HepG2 (cell line): ENCODE results near the gene TACC3. TPM values are rescaled to one million over a fixed set of nuclear protein-coding genes. Genes with fewer than 3 reads are reported as not detected.
A peak's percentile ranks its signal among the peaks of the same experiment; 100 is the strongest.

Source experiments
- BORCS8-MEF2B ChIP-seq: sonication (generic); formaldehyde crosslinking; IDR thresholded peaks from 2 replicates; pipeline ENCODE4 v1.8.0; 2022; ENCODE audit warnings: mild to moderate bottlenecking, missing genetic modification reagents
- CBX2 ChIP-seq, 2 experiments: fragments of 200-600 bp in 1 of 2; sonication (generic); formaldehyde crosslinking in 1 of 2; IDR thresholded peaks; 2 replicates each; pipeline versions ENCODE4 v1.7.0 to v1.8.1; 2018 to 2022; ENCODE audit warnings: low read depth in 2 of 2, low read length in 1 of 2, mild to moderate bottlenecking in 1 of 2, missing genetic modification reagents in 1 of 2
- CBX5 ChIP-seq: sonication (generic); formaldehyde crosslinking; IDR thresholded peaks from 2 replicates; pipeline ENCODE4 v1.4.0; 2020; ENCODE audit warnings: missing genetic modification reagents, borderline replicate concordance
- HOXA3 ChIP-seq: sonication (generic); formaldehyde crosslinking; IDR thresholded peaks from 2 replicates; pipeline ENCODE4 v1.5.0; 2020; ENCODE audit warnings: missing genetic modification reagents
- NONO ChIP-seq, 2 experiments: fragments of 450-650 bp in 1 of 2; sonication (generic) in 1 of 2; formaldehyde crosslinking in 1 of 2; IDR thresholded peaks in 1 of 2; conservative IDR thresholded peaks in 1 of 2; 2 replicates each; pipeline versions ENCODE4 v1.6.1 to v1.8.0; 2017 to 2022; ENCODE audit warnings: mild to moderate bottlenecking in 1 of 2, missing genetic modification reagents in 1 of 2, moderate library complexity in 1 of 2
- PHF21A ChIP-seq: sonication (generic); formaldehyde crosslinking; IDR thresholded peaks from 2 replicates; pipeline ENCODE4 v1.5.0; 2020; ENCODE audit warnings: mild to moderate bottlenecking, missing genetic modification reagents
- RXRB ChIP-seq: IDR thresholded peaks from 2 replicates; pipeline ENCODE4 v1.6.1; 2016; ENCODE audit warnings: borderline replicate concordance, missing genetic modification reagents, missing compliant biosample characterization
- SAP130 ChIP-seq: IDR thresholded peaks from 2 replicates; pipeline ENCODE4 v1.6.1; 2016; ENCODE audit warnings: low read depth
- SOX13 ChIP-seq, 3 experiments: fragments of 450-650 bp in 1 of 3; sonication (generic) in 1 of 3; formaldehyde crosslinking in 1 of 3; IDR thresholded peaks in 2 of 3; conservative IDR thresholded peaks in 1 of 3; 2 replicates each; pipeline versions ENCODE4 v1.5.0 to v1.6.1; 2016 to 2020; ENCODE audit warnings: antibody characterized with exemption in 1 of 3, mild to moderate bottlenecking in 1 of 3, missing compliant biosample characterization in 1 of 3, missing genetic modification reagents in 1 of 3, moderate library complexity in 1 of 3
- ZBTB3 ChIP-seq: sonication (generic); formaldehyde crosslinking; IDR thresholded peaks from 2 replicates; pipeline ENCODE4 v1.4.0; 2020; ENCODE audit warnings: low read depth, mild to moderate bottlenecking, moderate library complexity, missing genetic modification reagents, borderline replicate concordance
- ZFP36L1 ChIP-seq: sonication (generic); formaldehyde crosslinking; IDR thresholded peaks from 2 replicates; pipeline ENCODE4 v1.8.0; 2022; ENCODE audit warnings: mild to moderate bottlenecking, missing genetic modification reagents, moderate library complexity
- ZMAT3 ChIP-seq: sonication (generic); formaldehyde crosslinking; conservative IDR thresholded peaks from 2 replicates; pipeline ENCODE4 v1.7.0; 2021; ENCODE audit warnings: missing genetic modification reagents
- ZNF160 ChIP-seq: sonication (generic); formaldehyde crosslinking; IDR thresholded peaks from 2 replicates; pipeline ENCODE4 v1.8.0; 2022; ENCODE audit warnings: mild to moderate bottlenecking, inconsistent platforms, missing genetic modification reagents
- ZNF644 ChIP-seq: IDR thresholded peaks from 2 replicates; pipeline ENCODE4 v1.6.1; 2016; ENCODE audit warnings: low read depth
- ZNF709 ChIP-seq: sonication (generic); formaldehyde crosslinking; IDR thresholded peaks from 2 replicates; pipeline ENCODE4 v1.5.0; 2020; ENCODE audit warnings: mild to moderate bottlenecking, missing genetic modification reagents
- ZNF766 ChIP-seq: sonication (generic); formaldehyde crosslinking; IDR thresholded peaks from 2 replicates; pipeline ENCODE4 v1.5.0; 2020; ENCODE audit warnings: missing genetic modification reagents, borderline replicate concordance
- ZNF891 ChIP-seq: sonication (generic); formaldehyde crosslinking; IDR thresholded peaks from 2 replicates; pipeline ENCODE4 v1.5.0; 2020; ENCODE audit warnings: mild to moderate bottlenecking, missing genetic modification reagents
- polyA plus RNA-seq, 8 experiments: library from polyadenylated mRNA; depleted of rRNA in 3 of 8; stranded (reverse) in 7 of 8; unstranded in 1 of 8; fragments of >200 nt; fragmentation: Illumina TruSeq in 4 of 8; extraction: Trizol in 4 of 8; gene quantifications; 2 replicates each; pipeline versions ENCODE4 v1.2.1 to v1.2.3, GENCODE V29; 2011 to 2016; ENCODE audit warnings: low read depth in 4 of 8, missing spikeins in 1 of 8, mixed read lengths in 1 of 8; ENCODE audit not compliant: insufficient read depth in 1 of 8
- total RNA-seq, 5 experiments: library from RNA; depleted of rRNA; stranded (reverse); fragments of >200 nt; fragmentation: Illumina TruSeq; extraction: Trizol; gene quantifications; 2 replicates each; pipeline ENCODE4 v1.2.3, GENCODE V29; 2016; ENCODE audit warnings: low read depth in 1 of 5
- TF ChIP-seq, protein P1 (sequence below): sonication (generic); formaldehyde crosslinking; IDR thresholded peaks from 2 replicates; pipeline ENCODE4 v1.4.0; 2020; ENCODE audit warnings: missing genetic modification reagents
- TF ChIP-seq, protein P2 (sequence below): IDR thresholded peaks from 2 replicates; pipeline ENCODE4 v1.6.1; 2016; ENCODE audit warnings: low read depth, borderline replicate concordance
- TF ChIP-seq, protein P3 (sequence below): sonication (generic); formaldehyde crosslinking; IDR thresholded peaks from 2 replicates; pipeline ENCODE4 v1.5.1; 2020; ENCODE audit warnings: missing genetic modification reagents, mild to moderate bottlenecking, borderline replicate concordance
- TF ChIP-seq, protein P4 (sequence below): sonication (generic); formaldehyde crosslinking; IDR thresholded peaks from 2 replicates; pipeline ENCODE4 v1.8.1; 2023; ENCODE audit warnings: missing genetic modification reagents, mild to moderate bottlenecking, borderline replicate concordance
- TF ChIP-seq, protein P5 (sequence below): sonication (generic); formaldehyde crosslinking; IDR thresholded peaks from 2 replicates; pipeline ENCODE4 v1.4.0; 2020; ENCODE audit warnings: mild to moderate bottlenecking, low read depth, missing genetic modification reagents
- TF ChIP-seq, protein P6 (sequence below): IDR thresholded peaks from 2 replicates; pipeline ENCODE4 v1.6.1; 2016
- TF ChIP-seq, protein P7 (sequence below): sonication (generic); formaldehyde crosslinking; IDR thresholded peaks from 2 replicates; pipeline ENCODE4 v1.8.1; 2023; ENCODE audit warnings: mild to moderate bottlenecking, missing genetic modification reagents

Gene TACC3
- total and polyA plus RNA-seq, 2 of the 13 experiments (the other 11 are each of a cell fraction or from before 2014, with no cell fraction given) = 20.3 to 21.2 TPM

DNA sequence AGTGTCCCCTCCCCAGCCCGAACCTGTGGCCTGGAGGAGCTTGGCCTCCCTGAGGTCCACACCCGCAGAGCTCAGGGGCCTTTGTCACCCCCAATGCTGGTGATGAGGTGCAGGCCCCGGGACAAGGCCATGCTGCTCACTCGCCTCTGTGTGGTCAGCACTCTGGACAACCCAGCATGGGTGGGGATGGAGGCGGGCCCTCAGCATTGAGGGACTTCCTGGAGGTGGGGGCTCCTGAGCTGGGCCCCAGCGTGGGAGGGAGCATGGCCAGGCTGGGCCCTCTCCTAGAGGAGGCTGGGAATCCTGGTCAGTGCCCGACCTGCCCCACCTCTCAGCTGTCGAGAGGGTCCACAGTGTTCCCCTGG, 30.6 kb downstream of the TACC3 start (continued):
- TF ChIP-seq SOX13 (IDR thresholded peaks at IDR 0.05) (no peak), SOX13 (CRISPR knock-in tag; conservative IDR thresholded peaks at IDR 0.05 in 1 of 2, IDR thresholded peaks at IDR 0.05 in 1 of 2) (peak in 1 of 2 experiments; percentile 36; a peak in 1 of 4 replicates), BORCS8-MEF2B (no peak), HOXA3 (CRISPR knock-in tag) (peak; percentile 27; the same call in 1 of the 2 replicates), CBX2 (IDR thresholded peaks at IDR 0.05; ENCODE audit: low read depth, low read length) (no peak), CBX2 (CRISPR knock-in tag; IDR thresholded peaks at IDR 0.05; ENCODE audit: low read depth) (no peak), ZNF766 (CRISPR knock-in tag) (0 out of 2 replicates have a peak, but pooled peaks have one; percentile 3), PHF21A (CRISPR knock-in tag) (peak; percentile 67; the same call in 1 of the 2 replicates), ZNF160 (CRISPR knock-in tag) (no peak), ZNF709 (CRISPR knock-in tag) (peak; percentile 29; the same call in 1 of the 2 replicates), RXRB (peak; percentile 19), ZFP36L1 (no peak), ZNF891 (CRISPR knock-in tag) (no peak), ZNF644 (no peak), ZMAT3 (CRISPR knock-in tag) (0 out of 2 replicates have a peak, but pooled peaks have one; percentile 23), NONO (IDR thresholded peaks at IDR 0.05) (no peak), NONO (CRISPR knock-in tag; conservative IDR thresholded peaks at IDR 0.05) (no peak), CBX5 (CRISPR knock-in tag) (no peak), ZBTB3 (CRISPR knock-in tag) (no peak), SAP130 (CRISPR knock-in tag) (peak; percentile 84)
- TF ChIP-seq, protein P1, sequence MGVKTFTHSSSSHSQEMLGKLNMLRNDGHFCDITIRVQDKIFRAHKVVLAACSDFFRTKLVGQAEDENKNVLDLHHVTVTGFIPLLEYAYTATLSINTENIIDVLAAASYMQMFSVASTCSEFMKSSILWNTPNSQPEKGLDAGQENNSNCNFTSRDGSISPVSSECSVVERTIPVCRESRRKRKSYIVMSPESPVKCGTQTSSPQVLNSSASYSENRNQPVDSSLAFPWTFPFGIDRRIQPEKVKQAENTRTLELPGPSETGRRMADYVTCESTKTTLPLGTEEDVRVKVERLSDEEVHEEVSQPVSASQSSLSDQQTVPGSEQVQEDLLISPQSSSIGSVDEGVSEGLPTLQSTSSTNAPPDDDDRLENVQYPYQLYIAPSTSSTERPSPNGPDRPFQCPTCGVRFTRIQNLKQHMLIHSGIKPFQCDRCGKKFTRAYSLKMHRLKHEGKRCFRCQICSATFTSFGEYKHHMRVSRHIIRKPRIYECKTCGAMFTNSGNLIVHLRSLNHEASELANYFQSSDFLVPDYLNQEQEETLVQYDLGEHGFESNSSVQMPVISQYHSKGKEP (CRISPR knock-in tag) = no peak
- TF ChIP-seq, protein P2, sequence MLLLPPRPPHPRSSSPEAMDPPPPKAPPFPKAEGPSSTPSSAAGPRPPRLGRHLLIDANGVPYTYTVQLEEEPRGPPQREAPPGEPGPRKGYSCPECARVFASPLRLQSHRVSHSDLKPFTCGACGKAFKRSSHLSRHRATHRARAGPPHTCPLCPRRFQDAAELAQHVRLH (CRISPR knock-in tag) = 0 out of 2 replicates have a peak, but pooled peaks have one; percentile 19
- TF ChIP-seq, protein P3, sequence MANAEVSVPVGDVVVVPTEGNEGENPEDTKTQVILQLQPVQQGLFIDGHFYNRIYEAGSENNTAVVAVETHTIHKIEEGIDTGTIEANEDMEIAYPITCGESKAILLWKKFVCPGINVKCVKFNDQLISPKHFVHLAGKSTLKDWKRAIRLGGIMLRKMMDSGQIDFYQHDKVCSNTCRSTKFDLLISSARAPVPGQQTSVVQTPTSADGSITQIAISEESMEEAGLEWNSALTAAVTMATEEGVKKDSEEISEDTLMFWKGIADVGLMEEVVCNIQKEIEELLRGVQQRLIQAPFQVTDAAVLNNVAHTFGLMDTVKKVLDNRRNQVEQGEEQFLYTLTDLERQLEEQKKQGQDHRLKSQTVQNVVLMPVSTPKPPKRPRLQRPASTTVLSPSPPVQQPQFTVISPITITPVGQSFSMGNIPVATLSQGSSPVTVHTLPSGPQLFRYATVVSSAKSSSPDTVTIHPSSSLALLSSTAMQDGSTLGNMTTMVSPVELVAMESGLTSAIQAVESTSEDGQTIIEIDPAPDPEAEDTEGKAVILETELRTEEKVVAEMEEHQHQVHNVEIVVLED (CRISPR knock-in tag) = no peak
- TF ChIP-seq, protein P4, sequence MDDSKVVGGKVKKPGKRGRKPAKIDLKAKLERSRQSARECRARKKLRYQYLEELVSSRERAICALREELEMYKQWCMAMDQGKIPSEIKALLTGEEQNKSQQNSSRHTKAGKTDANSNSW (CRISPR knock-in tag) = no peak
- TF ChIP-seq, protein P5, sequence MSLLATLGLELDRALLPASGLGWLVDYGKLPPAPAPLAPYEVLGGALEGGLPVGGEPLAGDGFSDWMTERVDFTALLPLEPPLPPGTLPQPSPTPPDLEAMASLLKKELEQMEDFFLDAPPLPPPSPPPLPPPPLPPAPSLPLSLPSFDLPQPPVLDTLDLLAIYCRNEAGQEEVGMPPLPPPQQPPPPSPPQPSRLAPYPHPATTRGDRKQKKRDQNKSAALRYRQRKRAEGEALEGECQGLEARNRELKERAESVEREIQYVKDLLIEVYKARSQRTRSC (CRISPR knock-in tag) = no peak
- TF ChIP-seq, protein P6, sequence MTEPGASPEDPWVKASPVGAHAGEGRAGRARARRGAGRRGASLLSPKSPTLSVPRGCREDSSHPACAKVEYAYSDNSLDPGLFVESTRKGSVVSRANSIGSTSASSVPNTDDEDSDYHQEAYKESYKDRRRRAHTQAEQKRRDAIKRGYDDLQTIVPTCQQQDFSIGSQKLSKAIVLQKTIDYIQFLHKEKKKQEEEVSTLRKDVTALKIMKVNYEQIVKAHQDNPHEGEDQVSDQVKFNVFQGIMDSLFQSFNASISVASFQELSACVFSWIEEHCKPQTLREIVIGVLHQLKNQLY = 0 out of 2 replicates have a peak, but pooled peaks have one; percentile 11
- TF ChIP-seq, protein P7, sequence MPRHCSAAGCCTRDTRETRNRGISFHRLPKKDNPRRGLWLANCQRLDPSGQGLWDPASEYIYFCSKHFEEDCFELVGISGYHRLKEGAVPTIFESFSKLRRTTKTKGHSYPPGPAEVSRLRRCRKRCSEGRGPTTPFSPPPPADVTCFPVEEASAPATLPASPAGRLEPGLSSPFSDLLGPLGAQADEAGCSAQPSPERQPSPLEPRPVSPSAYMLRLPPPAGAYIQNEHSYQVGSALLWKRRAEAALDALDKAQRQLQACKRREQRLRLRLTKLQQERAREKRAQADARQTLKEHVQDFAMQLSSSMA = 0 out of 2 replicates have a peak, but pooled peaks have one; percentile 34
